HEK293 (cell line): ENCODE results near the gene BATF3.

ENCODE experiments used
- CTCF ChIP-seq: fragments of 450-650 bp; formaldehyde crosslinking; IDR thresholded peaks from 2 replicates; pipeline ENCODE4 v1.5.1; 2016; ENCODE audit warnings: missing biosample characterization, missing genetic modification characterization
- REST ChIP-seq: fragments of 450-650 bp; formaldehyde crosslinking; IDR thresholded peaks from 2 replicates; pipeline ENCODE4 v1.5.1; 2016; ENCODE audit warnings: missing biosample characterization, missing genetic modification characterization
- YY1 ChIP-seq: fragments of 450-650 bp; formaldehyde crosslinking; IDR thresholded peaks from 2 replicates; pipeline ENCODE4 v1.5.1; 2018; ENCODE audit warnings: missing biosample characterization, missing genetic modification characterization
- ZNF133 ChIP-seq: fragments of 450-650 bp; formaldehyde crosslinking; IDR thresholded peaks from 2 replicates; pipeline ENCODE4 v1.5.1; 2016; ENCODE audit warnings: missing biosample characterization, missing genetic modification characterization
- ZNF560 ChIP-seq: fragments of 450-650 bp; formaldehyde crosslinking; IDR thresholded peaks from 2 replicates; pipeline ENCODE4 v1.5.1; 2017; ENCODE audit warnings: missing biosample characterization, missing genetic modification characterization, borderline replicate concordance
- ZNF777 ChIP-seq: fragments of 450-650 bp; formaldehyde crosslinking; IDR thresholded peaks from 2 replicates; pipeline ENCODE4 v1.5.1; 2017; ENCODE audit warnings: missing biosample characterization, missing genetic modification characterization, borderline replicate concordance
- ZSCAN30 ChIP-seq: fragments of 450-650 bp; IDR thresholded peaks from 2 replicates; pipeline ENCODE4 v1.5.1; 2018; ENCODE audit warnings: missing biosample characterization, mild to moderate bottlenecking, missing genetic modification characterization, moderate library complexity

- TF ChIP-seq REST (tag by site-specific recombination) (no peak), CTCF (tag by site-specific recombination) (no peak), YY1 (tag by site-specific recombination) (no peak), ZNF133 (tag by site-specific recombination) (no peak), ZSCAN30 (tag by site-specific recombination) (no peak), ZNF777 (tag by site-specific recombination) (no peak), ZNF560 (tag by site-specific recombination) (no peak)
Measured at GRCh38 chr1:212648431-212648830, 51.2 kb downstream of the BATF3 start.
